GM13976 (cell line): ENCODE measurements around the gene ULBP2.
"Not testable (repeated sequence)": the region's sequence is repeated elsewhere in the genome, so short reads cannot be mapped to it uniquely, and the experiment has no call there.

Source experiments
- DNase-seq: peaks from one replicate; pipeline ENCODE4 v3.0.0; 2012; ENCODE audit warnings: low spot score
- in situ Hi-C: fragments of 300-500 bp; cut with MboI; formaldehyde crosslinking; loops from one replicate; pipeline ENCODE4 v1.12.0; 2022; ENCODE audit warnings: low sequenced_read_pairs, mixed read lengths, inconsistent platforms; ENCODE audit not compliant: unreplicated experiment
- TF ChIP-seq, protein P1 (sequence below): IDR thresholded peaks from 2 replicates; pipeline ENCODE4 v1.5.1; 2012; ENCODE audit warnings: borderline replicate concordance, mild to moderate bottlenecking; ENCODE audit not compliant: insufficient read depth; ENCODE audit errors: extremely low read depth, missing control alignments, control extremely low read depth

ULBP2 gene

GRCh38 chr6:149965194-149966020 is 23.6 kb downstream of the ULBP2 start:
- in situ Hi-C loops = no loop called here
- TF ChIP-seq, protein P1, sequence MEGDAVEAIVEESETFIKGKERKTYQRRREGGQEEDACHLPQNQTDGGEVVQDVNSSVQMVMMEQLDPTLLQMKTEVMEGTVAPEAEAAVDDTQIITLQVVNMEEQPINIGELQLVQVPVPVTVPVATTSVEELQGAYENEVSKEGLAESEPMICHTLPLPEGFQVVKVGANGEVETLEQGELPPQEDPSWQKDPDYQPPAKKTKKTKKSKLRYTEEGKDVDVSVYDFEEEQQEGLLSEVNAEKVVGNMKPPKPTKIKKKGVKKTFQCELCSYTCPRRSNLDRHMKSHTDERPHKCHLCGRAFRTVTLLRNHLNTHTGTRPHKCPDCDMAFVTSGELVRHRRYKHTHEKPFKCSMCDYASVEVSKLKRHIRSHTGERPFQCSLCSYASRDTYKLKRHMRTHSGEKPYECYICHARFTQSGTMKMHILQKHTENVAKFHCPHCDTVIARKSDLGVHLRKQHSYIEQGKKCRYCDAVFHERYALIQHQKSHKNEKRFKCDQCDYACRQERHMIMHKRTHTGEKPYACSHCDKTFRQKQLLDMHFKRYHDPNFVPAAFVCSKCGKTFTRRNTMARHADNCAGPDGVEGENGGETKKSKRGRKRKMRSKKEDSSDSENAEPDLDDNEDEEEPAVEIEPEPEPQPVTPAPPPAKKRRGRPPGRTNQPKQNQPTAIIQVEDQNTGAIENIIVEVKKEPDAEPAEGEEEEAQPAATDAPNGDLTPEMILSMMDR = no peak
- peak; percentile 47 for DNase-seq

GRCh38 chr6:149966319-149966718 is 24.5 kb downstream of the ULBP2 start:
- DNase-seq, in situ Hi-C loops: not testable (repeated sequence)

GRCh38 chr6:149967591-149967990 is 25.8 kb downstream of the ULBP2 start:
- in situ Hi-C loops = no loop called here
- TF ChIP-seq, protein P1 = no peak

GRCh38 chr6:149967999-149968398 is 26.2 kb downstream of the ULBP2 start:
- in situ Hi-C loops, DNase-seq: not testable (repeated sequence)

More at GRCh38 chr6:149967591-149967990, 25.8 kb downstream of the ULBP2 start:
- no peak for DNase-seq

GRCh38 chr6:149968909-149969308 is 27.1 kb downstream of the ULBP2 start:
- DNase-seq, in situ Hi-C loops: not testable (repeated sequence)

- no peak for DNase-seq
- TF ChIP-seq, protein P1 = no peak
- in situ Hi-C loops = no loop called here
Measured at GRCh38 chr6:149969635-149970034, 27.8 kb downstream of the ULBP2 start.

- DNase-seq, in situ Hi-C loops: not testable (repeated sequence)
Measured at GRCh38 chr6:149974394-149974793, 32.6 kb downstream of the ULBP2 start.

DNA sequence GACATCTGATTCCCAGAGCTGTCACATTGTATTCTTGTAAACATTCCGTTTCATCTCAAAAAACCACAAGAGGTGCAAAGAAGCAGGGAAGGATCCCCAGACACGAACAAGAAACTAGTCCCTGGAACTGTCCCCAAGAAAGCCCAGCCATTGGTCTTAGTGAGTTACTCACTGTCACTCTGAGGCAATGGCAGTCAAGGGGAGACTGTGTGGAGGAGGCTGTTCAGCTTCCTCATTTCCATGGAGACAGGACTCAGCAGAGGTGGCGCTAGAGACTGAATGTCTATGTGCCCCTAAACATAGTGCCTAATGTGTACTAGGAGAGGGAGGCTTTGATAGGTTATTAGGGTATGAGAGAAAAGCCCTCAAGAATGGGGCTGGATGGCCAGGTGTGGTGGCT is 33.0 kb downstream of the ULBP2 start:
- no peak for DNase-seq
- in situ Hi-C loops = no loop called here
- TF ChIP-seq, protein P1 = no peak

- DNase-seq = no peak
- in situ Hi-C loops = no loop called here
Measured at GRCh38 chr6:149975400-149975799, 33.6 kb downstream of the ULBP2 start.

More at GRCh38 chr6:149975400-149975799, 33.6 kb downstream of the ULBP2 start:
- TF ChIP-seq, protein P1 = no peak
